Cerebellar nuclear complex (tissue), 1 donor: ENCODE measurements around the gene SPATA25.
"Not testable (repeated sequence)": the region's sequence is repeated elsewhere in the genome, so short reads cannot be mapped to it uniquely, and the experiment has no call there.

Experiments
- DNase-seq, 2 experiments: peaks; one replicate each; lab custom pipeline; 2025; lab: John Stamatoyannopoulos, UW

SPATA25 gene

GRCh38 chr20:45893831-45894230 is 6.4 kb upstream of the SPATA25 start:
- DNase-seq, result no peak

- no peak for DNase-seq
Measured at GRCh38 chr20:45892828-45893500, 5.5 kb upstream of the SPATA25 start.

GRCh38 chr20:45892049-45892825 is 4.8 kb upstream of the SPATA25 start:
- no peak for DNase-seq

- DNase-seq, result peak in 1 of 2 experiments; percentile 57
Measured at GRCh38 chr20:45890985-45891983, 3.9 kb upstream of the SPATA25 start, which contains the start of the genes CTSA and NEURL2. Gene CTSA, plus strand, starts transcription at chr20:45891335. Its CDS starts 234 bp downstream, at chr20:45891569. Gene NEURL2, minus strand, starts transcription at chr20:45891208. Its CDS starts 217 bp downstream, at chr20:45890991.

GRCh38 chr20:45890077-45890984 is 2.9 kb upstream of the SPATA25 start:
- peak in 1 of 2 experiments; percentile 54 for DNase-seq

GRCh38 chr20:45888681-45889080 is 1.3 kb upstream of the SPATA25 start:
- no peak for DNase-seq

- DNase-seq, result no peak
Measured at GRCh38 chr20:45886590-45887345, 654 bp downstream of the SPATA25 start.

GRCh38 chr20:45883100-45883469 is 4.3 kb downstream of the SPATA25 start:
- DNase-seq, result no peak

- DNase-seq, result no peak
Measured at GRCh38 chr20:45882469-45883099, 4.8 kb downstream of the SPATA25 start.

- DNase-seq, result peak; percentile 91 to 97
Measured at GRCh38 chr20:45880988-45881788, 6.2 kb downstream of the SPATA25 start, which contains the start of gene ZSWIM1. Gene ZSWIM1, plus strand, starts transcription at chr20:45881227. Its CDS starts 1,366 bp downstream, at chr20:45882593.

- DNase-seq, result no peak
Measured at GRCh38 chr20:45878076-45878761, 9.2 kb downstream of the SPATA25 start.

- no peak for DNase-seq
Measured at GRCh38 chr20:45874576-45874975, 12.8 kb downstream of the SPATA25 start.

- not testable (repeated sequence) for DNase-seq
Measured at GRCh38 chr20:45874104-45874481, 13.3 kb downstream of the SPATA25 start.

GRCh38 chr20:45873409-45874103 is 13.9 kb downstream of the SPATA25 start:
- no peak for DNase-seq

- DNase-seq, result no peak
Measured at GRCh38 chr20:45872626-45873025, 14.8 kb downstream of the SPATA25 start.

GRCh38 chr20:45867819-45868176 is 19.6 kb downstream of the SPATA25 start:
- no peak for DNase-seq

GRCh38 chr20:45867136-45867818 is 20.1 kb downstream of the SPATA25 start:
- DNase-seq, result no peak
